PFSK-1 (cell line): ENCODE measurements around the gene FBXW9.
A peak's percentile ranks its signal among the peaks of the same experiment; 100 is the strongest.

Experiments used
- FOXP2 ChIP-seq: optimal IDR thresholded peaks from 2 replicates; pipeline ENCODE3; 2011; ENCODE audit warnings: borderline replicate concordance, control low read depth, inconsistent platforms; ENCODE audit not compliant: insufficient read depth; ENCODE audit errors: extremely low read length, extremely low read depth
- POLR2AphosphoS5 ChIP-seq: IDR thresholded peaks from 2 replicates; pipeline ENCODE4 v1.6.1; 2012; ENCODE audit warnings: low read depth, mild to moderate bottlenecking, control low read depth, low read length, moderate library complexity
- REST ChIP-seq, 2 experiments: IDR thresholded peaks; 2 replicates each; pipeline versions ENCODE4 v1.6.1 to v1.8.0; 2011 to 2012; ENCODE audit warnings: low read depth in 2 of 2, low read length in 2 of 2, control low read depth in 1 of 2, inconsistent platforms in 1 of 2, mild to moderate bottlenecking in 1 of 2, moderate library complexity in 1 of 2; ENCODE audit not compliant: insufficient read depth in 1 of 2
- SIN3A ChIP-seq: IDR thresholded peaks from 2 replicates; pipeline ENCODE4 v1.6.1; 2012; ENCODE audit warnings: mild to moderate bottlenecking, low read length, moderate library complexity, borderline replicate concordance; ENCODE audit not compliant: insufficient read depth
- TAF1 ChIP-seq: IDR thresholded peaks from 2 replicates; pipeline ENCODE4 v1.6.1; 2012; ENCODE audit warnings: low read length, control low read depth, borderline replicate concordance; ENCODE audit not compliant: insufficient read depth

- TF ChIP-seq TAF1, result 0 out of 2 replicates have a peak, but pooled peaks have one; percentile 9
- peak; percentile 84 for TF ChIP-seq POLR2AphosphoS5
- TF ChIP-seq REST (IDR thresholded peaks at IDR 0.05; ENCODE audit: insufficient read depth in 1 of 2, low read depth in 2 of 2, low read length in 2 of 2), result 0 out of 4 replicates have a peak, but pooled peaks of 1 of the 2 experiments have one; percentile 15
- TF ChIP-seq SIN3A, result no peak
- TF ChIP-seq FOXP2, result peak; percentile 35
Observed at GRCh38 chr19:12681074-12681987, 15.1 kb downstream of the FBXW9 start, which contains the start of gene DHPS.
